ENCODE measurements around the gene VIL1.

DNA sequence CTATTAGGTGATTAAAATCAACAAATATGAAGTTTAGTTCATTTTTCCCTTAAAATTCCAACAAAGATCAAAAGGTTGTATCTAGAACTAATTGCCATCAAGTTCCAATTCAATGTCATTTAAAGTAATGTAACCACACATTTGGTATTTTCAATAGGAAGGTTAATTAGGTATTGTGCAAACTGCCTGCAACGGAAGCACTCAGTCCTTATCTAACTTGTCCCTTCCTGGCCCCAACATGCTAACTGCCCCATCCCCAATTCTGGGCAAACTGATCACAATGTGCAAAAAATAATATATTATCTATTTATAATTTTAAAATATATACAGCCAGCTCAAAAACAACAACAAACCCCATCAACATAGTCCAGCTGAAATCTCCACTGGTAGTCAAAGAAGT lies 33.2 kb downstream of the VIL1 start:
- TF ChIP-seq, protein P1, sequence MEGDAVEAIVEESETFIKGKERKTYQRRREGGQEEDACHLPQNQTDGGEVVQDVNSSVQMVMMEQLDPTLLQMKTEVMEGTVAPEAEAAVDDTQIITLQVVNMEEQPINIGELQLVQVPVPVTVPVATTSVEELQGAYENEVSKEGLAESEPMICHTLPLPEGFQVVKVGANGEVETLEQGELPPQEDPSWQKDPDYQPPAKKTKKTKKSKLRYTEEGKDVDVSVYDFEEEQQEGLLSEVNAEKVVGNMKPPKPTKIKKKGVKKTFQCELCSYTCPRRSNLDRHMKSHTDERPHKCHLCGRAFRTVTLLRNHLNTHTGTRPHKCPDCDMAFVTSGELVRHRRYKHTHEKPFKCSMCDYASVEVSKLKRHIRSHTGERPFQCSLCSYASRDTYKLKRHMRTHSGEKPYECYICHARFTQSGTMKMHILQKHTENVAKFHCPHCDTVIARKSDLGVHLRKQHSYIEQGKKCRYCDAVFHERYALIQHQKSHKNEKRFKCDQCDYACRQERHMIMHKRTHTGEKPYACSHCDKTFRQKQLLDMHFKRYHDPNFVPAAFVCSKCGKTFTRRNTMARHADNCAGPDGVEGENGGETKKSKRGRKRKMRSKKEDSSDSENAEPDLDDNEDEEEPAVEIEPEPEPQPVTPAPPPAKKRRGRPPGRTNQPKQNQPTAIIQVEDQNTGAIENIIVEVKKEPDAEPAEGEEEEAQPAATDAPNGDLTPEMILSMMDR (IDR thresholded peaks at IDR 0.05): no peak
- no peak for TF ChIP-seq POLR2A (IDR thresholded peaks at IDR 0.05)
